GM18520 (cell line): ENCODE results near the gene RPS5.
"Not testable (repeated sequence)": the region's sequence is repeated elsewhere in the genome, so short reads cannot be mapped to it uniquely, and the experiment has no call there.

ENCODE experiments used
- ATAC-seq: cut with Tn5 transposase; IDR thresholded peaks from one replicate; pipeline ENCODE4 v1.9.1; 2021; ENCODE audit not compliant: unreplicated experiment

RPS5 gene

DNA sequence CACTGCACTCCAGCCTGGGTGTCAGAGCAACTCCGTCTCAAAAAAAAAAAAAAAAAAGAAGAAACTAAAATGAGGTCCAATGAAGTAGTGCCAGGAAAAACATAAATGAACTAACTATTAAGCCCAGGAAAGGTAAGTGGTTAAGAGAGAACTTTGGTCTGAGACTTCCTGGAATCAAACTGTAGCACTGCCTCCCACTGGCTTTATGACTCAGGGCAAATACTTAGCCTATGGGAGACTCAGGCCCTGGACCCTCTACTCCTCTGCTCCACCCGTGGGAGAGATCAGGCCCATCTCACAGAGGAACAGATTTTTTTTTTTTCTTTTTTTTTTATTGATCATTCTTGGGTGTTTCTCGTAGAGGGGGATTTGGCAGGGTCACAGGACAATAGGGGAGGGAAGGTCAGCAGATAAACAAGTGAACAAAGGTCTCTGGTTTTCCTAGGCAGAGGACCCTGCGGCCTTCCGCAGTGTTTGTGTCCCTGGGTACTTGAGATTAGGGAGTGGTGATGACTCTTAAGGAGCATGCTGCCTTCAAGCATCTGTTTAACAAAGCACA lies 16.9 kb downstream of the RPS5 start:
- not testable (repeated sequence) for ATAC-seq

DNA sequence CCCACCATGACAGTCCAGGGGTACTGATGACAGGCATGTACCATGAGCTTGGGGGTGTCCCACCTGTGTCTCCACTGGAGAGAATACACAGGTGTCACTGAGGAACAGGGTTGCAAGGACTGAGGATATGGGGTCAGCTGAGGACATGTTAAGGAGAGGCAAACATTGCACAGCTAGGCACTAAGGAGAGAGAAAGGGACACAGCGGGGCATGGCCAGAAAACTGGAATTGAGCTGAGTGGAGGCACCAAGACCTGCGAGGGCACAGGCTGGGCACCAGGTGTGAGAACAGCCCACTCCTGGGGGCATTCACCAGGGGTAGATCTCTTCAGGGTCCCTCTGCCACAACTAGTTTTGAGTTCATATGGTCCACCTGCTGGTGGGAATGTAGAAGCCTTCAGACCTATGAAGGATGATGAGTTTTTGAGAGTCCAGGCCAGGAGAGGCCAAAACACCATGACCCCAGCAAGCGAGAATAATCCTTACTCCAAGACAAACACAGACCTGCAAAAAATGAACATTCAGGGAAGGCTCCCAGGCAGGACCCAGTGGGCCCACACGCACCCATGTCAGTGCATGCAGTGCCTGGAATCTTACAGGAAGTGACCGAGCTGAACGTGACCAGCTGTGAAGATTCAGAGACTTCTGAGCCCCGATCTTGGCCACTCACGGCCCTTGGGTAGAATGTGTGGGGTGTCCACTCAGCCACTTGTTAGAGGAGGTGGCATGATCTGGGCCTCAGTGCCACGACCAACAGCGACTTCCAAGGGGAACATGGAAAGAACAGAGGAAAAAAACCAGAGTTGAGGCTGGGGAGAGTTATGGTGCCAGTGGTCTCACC lies 20.0 kb downstream of the RPS5 start:
- no peak for ATAC-seq

DNA sequence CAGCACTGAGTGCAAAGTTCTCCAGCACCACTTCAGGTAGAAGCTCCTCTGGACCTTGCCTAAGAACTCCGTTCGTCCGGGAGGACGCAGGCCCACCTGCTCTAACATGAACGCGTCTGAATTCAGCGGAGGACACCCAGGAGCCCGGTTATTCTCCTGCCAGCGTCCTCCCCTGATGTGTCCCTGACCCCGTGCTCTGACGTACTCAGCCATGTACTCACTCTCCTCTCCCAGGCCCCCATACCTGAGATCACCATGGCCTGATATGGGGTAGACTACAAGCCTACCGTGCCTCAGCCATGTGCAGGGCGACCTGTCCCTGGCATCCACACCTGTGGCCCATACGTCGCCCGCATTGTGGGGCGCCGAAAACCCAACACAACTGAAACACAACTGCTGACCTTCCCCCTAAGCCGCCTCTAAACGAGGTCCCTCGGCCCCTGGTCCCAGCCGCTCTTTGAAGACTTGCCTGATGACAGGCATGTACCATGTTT lies 20.6 kb downstream of the RPS5 start:
- no peak for ATAC-seq

DNA sequence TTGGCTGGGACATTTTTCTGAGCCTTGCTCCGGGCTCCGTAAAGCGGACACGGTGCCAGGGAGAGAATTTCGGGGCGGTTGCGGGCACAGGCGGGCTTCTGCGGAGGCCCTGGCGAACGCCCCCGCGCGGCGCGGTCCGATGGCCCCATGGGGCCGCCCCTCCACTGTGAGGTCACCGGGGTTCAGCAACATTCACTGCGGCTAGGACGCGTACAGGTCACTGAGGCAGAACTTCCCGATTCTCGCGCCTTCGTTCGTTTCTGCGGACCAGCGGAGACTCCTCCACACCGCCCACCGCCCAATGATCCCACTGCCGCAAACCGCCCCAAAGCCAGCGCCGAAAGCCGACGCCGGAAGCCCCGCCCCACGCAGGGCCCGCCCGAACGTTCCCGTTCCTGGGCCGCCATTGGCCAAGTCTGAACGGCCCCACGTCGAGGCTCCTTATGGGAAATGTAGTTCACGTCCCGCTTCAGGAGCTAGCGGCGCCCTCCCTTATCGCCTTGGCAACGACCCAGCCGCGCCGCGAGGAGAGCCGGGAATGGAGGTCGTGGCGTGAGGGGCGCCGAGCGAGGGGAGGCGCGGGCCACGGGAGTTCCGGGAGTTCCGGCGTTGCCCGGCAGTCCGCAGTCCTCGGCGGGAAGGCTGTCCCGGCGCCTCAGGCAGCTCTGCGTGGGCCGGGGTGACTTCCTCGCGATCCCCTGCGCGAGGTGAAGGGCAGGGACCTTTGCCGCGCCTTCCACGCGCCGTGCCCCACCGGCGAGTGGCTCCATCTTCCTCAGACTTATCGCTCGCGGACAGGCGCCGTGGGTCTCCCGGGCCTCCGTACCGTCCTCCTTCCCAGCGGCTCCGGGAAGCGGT lies 21.3 kb downstream of the RPS5 start, which contains the start of gene ZNF584:
Gene ZNF584, plus strand, starts transcription at position 498 of the 858 bp plus-strand sequence. CDS start 499 bp downstream, outside the sequence.
- ATAC-seq = peak; percentile 89

GRCh38 chr19:58409010-58409790 lies 22.1 kb downstream of the RPS5 start:
- no peak for ATAC-seq

DNA sequence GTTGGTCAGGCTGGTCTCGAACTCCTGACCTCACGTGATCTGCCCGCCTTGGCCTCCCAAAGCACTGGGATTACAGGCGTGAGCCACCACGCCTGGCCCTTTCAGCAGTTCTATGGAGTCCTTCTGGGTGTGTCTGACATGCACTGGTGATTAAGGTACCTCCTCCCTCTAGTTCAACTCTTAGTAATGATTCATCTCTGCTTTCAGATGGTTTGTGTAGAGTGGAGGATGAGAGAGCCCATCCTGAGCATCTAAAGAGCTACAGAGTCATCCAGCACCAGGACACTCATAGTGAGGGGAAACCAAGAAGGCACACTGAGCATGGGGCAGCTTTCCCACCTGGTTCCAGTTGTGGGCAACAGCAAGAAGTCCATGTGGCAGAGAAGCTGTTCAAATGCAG lies 29.5 kb downstream of the RPS5 start:
- no peak for ATAC-seq

DNA sequence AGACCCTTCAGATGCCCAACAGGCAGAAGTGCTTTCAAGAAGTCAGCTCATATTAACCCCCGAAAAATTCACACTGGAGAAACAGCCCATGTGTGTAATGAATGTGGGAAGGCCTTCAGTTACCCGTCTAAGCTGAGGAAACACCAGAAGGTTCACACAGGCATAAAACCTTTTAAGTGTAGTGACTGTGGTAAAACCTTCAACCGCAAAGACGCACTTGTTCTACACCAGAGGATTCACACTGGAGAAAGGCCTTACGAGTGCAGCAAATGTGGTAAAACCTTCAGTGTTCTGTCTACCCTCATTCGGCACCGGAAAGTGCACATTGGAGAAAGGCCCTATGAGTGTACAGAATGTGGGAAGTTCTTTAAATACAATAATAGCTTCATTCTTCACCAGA lies 30.0 kb downstream of the RPS5 start:
- ATAC-seq = no peak

GRCh38 chr19:58428617-58429016 lies 41.5 kb downstream of the RPS5 start:
- no peak for ATAC-seq

GRCh38 chr19:58429745-58430144 lies 42.7 kb downstream of the RPS5 start:
- ATAC-seq = no peak

DNA sequence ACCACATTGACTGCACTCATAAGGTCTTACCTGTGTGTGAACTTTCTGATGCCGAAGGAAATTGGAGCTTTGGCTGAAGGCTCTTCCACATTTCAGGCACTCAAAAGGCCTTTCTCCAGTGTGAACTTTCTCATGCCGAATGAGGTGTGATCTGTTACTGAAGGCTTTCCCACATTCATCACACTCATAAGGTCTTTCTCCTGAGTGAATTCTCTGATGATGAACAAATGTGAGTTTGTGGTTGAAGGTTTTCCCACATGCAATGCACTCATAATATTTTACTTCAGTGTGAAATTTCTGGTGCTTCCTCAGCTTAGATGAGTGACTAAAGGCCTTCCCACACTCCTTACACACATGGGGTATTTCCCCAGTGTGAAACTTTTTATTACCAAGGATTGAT lies 47.1 kb downstream of the RPS5 start:
- ATAC-seq = no peak

- peak; percentile 99 for ATAC-seq
Measured at GRCh38 chr19:58439576-58440554, 52.8 kb downstream of the RPS5 start, which contains the start of gene ZNF132. Gene ZNF132 (minus strand): TSS chr19:58440153. CDS start chr19:58439821, 332 bp downstream.

DNA sequence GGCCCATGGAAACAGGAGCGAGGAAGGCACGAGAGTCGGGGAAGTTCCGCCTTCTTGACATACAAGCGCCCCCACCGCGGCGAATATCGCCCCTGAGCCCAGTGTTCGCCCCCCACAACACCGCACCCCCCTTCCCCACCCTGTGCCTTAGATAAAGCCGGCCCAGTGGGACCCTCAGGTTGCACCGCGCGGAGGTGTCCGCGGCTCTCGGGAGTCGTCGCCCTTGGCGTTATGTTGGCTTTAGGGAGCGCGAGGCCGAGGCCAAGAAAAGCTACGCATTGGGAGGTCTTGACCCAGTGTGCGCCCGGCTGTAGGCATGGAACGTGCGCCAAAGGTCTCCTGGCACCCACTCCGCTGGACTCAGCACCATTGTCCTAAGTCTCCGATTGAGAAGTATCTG lies 53.5 kb downstream of the RPS5 start:
- ATAC-seq = no peak

DNA sequence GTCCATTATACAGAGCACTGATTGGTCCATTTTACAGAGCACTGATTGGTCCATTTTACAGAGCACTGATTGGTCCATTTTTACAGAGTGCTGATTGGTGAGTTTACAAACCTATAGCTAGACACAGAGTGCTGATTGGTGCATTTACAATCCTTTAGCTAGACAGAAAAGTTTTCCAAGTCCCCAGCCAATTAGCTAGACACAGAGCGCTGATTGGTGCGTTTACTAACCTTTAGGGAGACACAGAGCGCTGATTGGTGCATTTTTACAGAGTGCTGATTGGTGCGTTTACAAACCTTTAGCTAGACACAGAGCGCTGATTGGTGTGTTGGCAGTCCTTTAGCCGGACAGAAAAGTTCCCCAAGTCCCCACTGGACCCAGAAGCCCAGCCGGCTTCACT lies 55.9 kb downstream of the RPS5 start:
- not testable (repeated sequence) for ATAC-seq
